GM12878 (cell line): ENCODE measurements around the gene BEST3. TPM values are rescaled to one million over a fixed set of nuclear protein-coding genes. Genes with fewer than 3 reads are reported as not detected.

Experiments
- ATAC-seq: fragments of 200-7000 bp; cut with Tn5 transposase; 3 replicates; pipeline ENCODE4 v1.9.1; 2020; ENCODE audit warnings: mild to moderate bottlenecking, moderate library complexity
- BruUV-seq: library from RNA; stranded (reverse); fragments of 400-500 nt; replicated peaks from 2 replicates; lab custom pipeline; 2021; lab: Mats Ljungman, UMichigan
- CTCF ChIA-PET: fragments of 300-600 bp; sonication (Branson Sonifier 250); formaldehyde crosslinking; extraction: SDS; loops from one replicate; lab custom pipeline; 2021; ENCODE audit warnings: inconsistent platforms; lab: Yijun Ruan, JAX
- POLR2A ChIA-PET: fragments of 350-600 bp; formaldehyde crosslinking; extraction: SDS; loops from one replicate; lab custom pipeline; 2021; ENCODE audit warnings: inconsistent platforms; lab: Charles Lee
- RAD21 ChIA-PET: fragments of 300-600 bp; sonication (Branson Sonifier 250); formaldehyde crosslinking; loops from one replicate; lab custom pipeline; 2023; ENCODE audit warnings: antibody characterized with exemption; ENCODE audit not compliant: unreplicated experiment; lab: Charles Lee
- SMC1A ChIA-PET: fragments of 300-600 bp; sonication (Branson Sonifier 250); formaldehyde crosslinking; loops from one replicate; lab custom pipeline; 2023; ENCODE audit not compliant: unreplicated experiment, uncharacterized antibody; lab: Charles Lee
- DNase-seq: peaks from one replicate; pipeline ENCODE4 v3.0.0-alpha.2; 2011; ENCODE audit warnings: low read depth, low spot score
- FAIRE-seq: peaks from 3 replicates; lab custom pipeline; 2011; peaks lifted over from hg19 to GRCh38; lab: Jason Lieb, UNC
- H2AFZ ChIP-seq: 2 replicates; pipeline ENCODE4 v1.6.0; 2011; ENCODE audit warnings: low read depth, low read length, control low read depth; ENCODE audit not compliant: control insufficient read depth
- H3K27ac ChIP-seq: 2 replicates; pipeline ENCODE4 v1.5.1; 2011; ENCODE audit warnings: control low read depth; ENCODE audit not compliant: control insufficient read depth, insufficient read depth
- H3K27me3 ChIP-seq, 2 experiments: replicated peaks in 1 of 2; 2 replicates each; pipeline versions ENCODE4 v1.6.0 to v1.6.1; 2011; ENCODE audit warnings: low read length in 1 of 2; ENCODE audit not compliant: control insufficient read depth in 2 of 2, insufficient read depth in 2 of 2
- H3K36me3 ChIP-seq, 2 experiments: 2 replicates each; pipeline ENCODE4 v1.5.1; 2011; ENCODE audit warnings: low read length in 1 of 2; ENCODE audit not compliant: control insufficient read depth in 2 of 2, insufficient read depth in 2 of 2
- H3K4me1 ChIP-seq: 2 replicates; pipeline ENCODE4 v1.6.1; 2011; ENCODE audit warnings: mild to moderate bottlenecking, low read length, moderate library complexity, mixed read lengths; ENCODE audit not compliant: control insufficient read depth, insufficient read depth
- H3K4me2 ChIP-seq: 2 replicates; pipeline ENCODE4 v1.6.0; 2011; ENCODE audit warnings: control low read depth; ENCODE audit not compliant: control insufficient read depth, insufficient read depth
- H3K4me3 ChIP-seq: fragments of 200-600 bp; sonication (generic); 2 replicates; pipeline ENCODE4 v1.5.1; 2016
- H3K79me2 ChIP-seq: 2 replicates; pipeline ENCODE4 v1.6.0; 2011; ENCODE audit warnings: low read length; ENCODE audit not compliant: control insufficient read depth, insufficient read depth
- H3K9ac ChIP-seq: 2 replicates; pipeline ENCODE4 v1.8.0; 2011; ENCODE audit warnings: low read length, control low read depth, mixed read lengths; ENCODE audit not compliant: control insufficient read depth, insufficient read depth
- H3K9me3 ChIP-seq: replicated peaks from 3 replicates; pipeline ENCODE4 v1.5.1; 2011; ENCODE audit warnings: mild to moderate bottlenecking, low read length; ENCODE audit not compliant: control insufficient read depth, insufficient read depth
- H4K20me1 ChIP-seq: 2 replicates; pipeline ENCODE4 v1.6.0; 2011; ENCODE audit not compliant: control insufficient read depth, insufficient read depth
- ASH2L ChIP-seq: fragments of 300-600, 200-600 bp; sonication (generic); IDR thresholded peaks from 2 replicates; pipeline ENCODE4 v1.6.1; 2017; ENCODE audit warnings: low read depth, mild to moderate bottlenecking, borderline replicate concordance
- CBX3 ChIP-seq: fragments of 200-600 bp; sonication (generic); IDR thresholded peaks from 2 replicates; pipeline ENCODE4 v1.6.1; 2016; ENCODE audit warnings: low read depth, borderline replicate concordance
- CHD1 ChIP-seq: IDR thresholded peaks from 2 replicates; pipeline ENCODE4 v1.6.1; 2012; ENCODE audit warnings: low read depth, low read length, improper control_type of control experiment
- CHD4 ChIP-seq: fragments of 200-600 bp; sonication (generic); IDR thresholded peaks from 2 replicates; pipeline ENCODE4 v1.6.1; 2016; ENCODE audit warnings: mild to moderate bottlenecking
- ESRRA ChIP-seq: IDR thresholded peaks from 2 replicates; pipeline ENCODE4 v1.6.1; 2012; ENCODE audit warnings: mild to moderate bottlenecking, low read length, improper control_type of control experiment
- JUND ChIP-seq: IDR thresholded peaks from 2 replicates; pipeline ENCODE4 v1.6.1; 2012; ENCODE audit warnings: low read depth, mild to moderate bottlenecking, low read length, improper control_type of control experiment, moderate library complexity
- LARP7 ChIP-seq: fragments of 450-650 bp; IDR thresholded peaks from 2 replicates; pipeline ENCODE4 v1.6.1; 2017; ENCODE audit warnings: mild to moderate bottlenecking
- NR2C1 ChIP-seq: fragments of 450-650 bp; IDR thresholded peaks from 2 replicates; pipeline ENCODE4 v1.6.1; 2017; ENCODE audit warnings: antibody characterized with exemption, mild to moderate bottlenecking, moderate library complexity
- PML ChIP-seq: IDR thresholded peaks from 2 replicates; pipeline ENCODE4 v1.6.1; 2012; ENCODE audit warnings: low read length, inconsistent platforms
- RAD51 ChIP-seq: fragments of 450-650 bp; IDR thresholded peaks from 2 replicates; pipeline ENCODE4 v1.6.1; 2016; ENCODE audit warnings: moderate library complexity, mild to moderate bottlenecking, inconsistent platforms
- TBL1XR1 ChIP-seq: IDR thresholded peaks from 2 replicates; pipeline ENCODE4 v1.6.1; 2012; ENCODE audit warnings: low read depth, low read length, improper control_type of control experiment
- YY1 ChIP-seq: IDR thresholded peaks from 2 replicates; pipeline ENCODE4 v1.6.1; 2011; ENCODE audit warnings: low read depth, mild to moderate bottlenecking, low read length
- ZBED1 ChIP-seq: IDR thresholded peaks from 2 replicates; pipeline ENCODE4 v1.6.1; 2016; ENCODE audit warnings: borderline replicate concordance
- WGBS: methylation state at CpG from one replicate; pipeline ENCODE4 v1.1.6; 2016; ENCODE audit warnings: low lambda C conversion rate; ENCODE audit not compliant: insufficient replicate concordance, insufficient coverage; ENCODE audit errors: missing lambda C conversion rate; 5-methylcytosine and 5-hydroxymethylcytosine counted together
- in situ Hi-C: fragments of 300-500 bp; cut with MboI; formaldehyde crosslinking; loops from 9 replicates; pipeline ENCODE4 v1.14.3; 2018; ENCODE audit warnings: mixed read lengths
- intact Hi-C: fragments of 100-400 bp; cut with micrococcal nuclease; formaldehyde crosslinking; loops from one replicate; pipeline ENCODE4 v1.14.2; 2022; ENCODE audit not compliant: unreplicated experiment
- polyA plus RNA-seq, 11 experiments: library from polyadenylated mRNA; depleted of rRNA in 4 of 11; unstranded in 6 of 11; stranded (reverse) in 5 of 11; fragments of >200 nt; fragmentation: Nextera tagmentation in 4 of 11; fragmentation: Illumina TruSeq in 1 of 11; extraction: Ambion mirVana in 4 of 11; extraction: Trizol in 1 of 11; gene quantifications; 1 replicate in 1 of 11; 2 replicates in 10 of 11; pipeline versions ENCODE4 v1.2.1 to v1.2.3, GENCODE V29; 2011 to 2016; ENCODE audit warnings: inconsistent platforms in 2 of 11, missing spikeins in 2 of 11, low read depth in 1 of 11
- total RNA-seq, 4 experiments: library from RNA; depleted of rRNA in 3 of 4; stranded (reverse); fragments of >200 nt in 3 of 4; fragmentation: Illumina TruSeq in 1 of 4; extraction: Trizol in 1 of 4; gene quantifications; 2 replicates each; pipeline versions ENCODE4 v1.2.1 to v1.2.3, GENCODE V29; 2013 to 2021
- TF ChIP-seq, protein P1 (sequence below): fragments of 450-650 bp; formaldehyde crosslinking; IDR thresholded peaks from 2 replicates; pipeline ENCODE4 v1.5.0; 2022; ENCODE audit warnings: mild to moderate bottlenecking, missing genetic modification characterization
- TF ChIP-seq, protein P2 (sequence below): fragments of 450-650 bp; IDR thresholded peaks from 2 replicates; pipeline ENCODE4 v1.6.1; 2017; ENCODE audit warnings: borderline replicate concordance
- TF ChIP-seq, protein P3 (sequence below): IDR thresholded peaks from 2 replicates; pipeline ENCODE4 v1.6.1; 2012; ENCODE audit warnings: improper control_type of control experiment, low read depth, low read length; ENCODE audit not compliant: insufficient replicate concordance

The BEST3 gene
- total and polyA plus RNA-seq, 10 of the 15 experiments (the other 5 are each of a cell fraction or from before 2014, with no cell fraction given) = not detected

DNA sequence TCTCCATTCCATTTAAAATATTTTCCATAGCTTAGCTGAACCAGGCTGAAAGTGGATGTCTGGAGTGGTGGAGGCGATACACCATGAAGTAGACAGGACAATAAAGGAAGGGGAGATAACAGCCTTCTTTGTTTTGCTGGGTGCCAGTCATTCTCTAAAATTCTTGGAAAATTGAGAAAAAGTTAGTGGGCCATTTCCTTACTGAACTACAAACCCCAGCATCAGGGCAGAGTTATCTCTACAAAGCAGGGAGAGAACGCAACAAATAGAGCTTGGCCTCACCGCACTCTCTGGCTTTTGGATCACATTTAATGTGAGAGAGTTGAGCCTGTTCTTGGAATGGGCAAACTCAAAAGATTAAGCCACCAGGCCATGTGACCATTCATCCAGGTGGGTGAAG lies 47.2 kb downstream of the BEST3 start (continued):
- TF ChIP-seq, protein P1, sequence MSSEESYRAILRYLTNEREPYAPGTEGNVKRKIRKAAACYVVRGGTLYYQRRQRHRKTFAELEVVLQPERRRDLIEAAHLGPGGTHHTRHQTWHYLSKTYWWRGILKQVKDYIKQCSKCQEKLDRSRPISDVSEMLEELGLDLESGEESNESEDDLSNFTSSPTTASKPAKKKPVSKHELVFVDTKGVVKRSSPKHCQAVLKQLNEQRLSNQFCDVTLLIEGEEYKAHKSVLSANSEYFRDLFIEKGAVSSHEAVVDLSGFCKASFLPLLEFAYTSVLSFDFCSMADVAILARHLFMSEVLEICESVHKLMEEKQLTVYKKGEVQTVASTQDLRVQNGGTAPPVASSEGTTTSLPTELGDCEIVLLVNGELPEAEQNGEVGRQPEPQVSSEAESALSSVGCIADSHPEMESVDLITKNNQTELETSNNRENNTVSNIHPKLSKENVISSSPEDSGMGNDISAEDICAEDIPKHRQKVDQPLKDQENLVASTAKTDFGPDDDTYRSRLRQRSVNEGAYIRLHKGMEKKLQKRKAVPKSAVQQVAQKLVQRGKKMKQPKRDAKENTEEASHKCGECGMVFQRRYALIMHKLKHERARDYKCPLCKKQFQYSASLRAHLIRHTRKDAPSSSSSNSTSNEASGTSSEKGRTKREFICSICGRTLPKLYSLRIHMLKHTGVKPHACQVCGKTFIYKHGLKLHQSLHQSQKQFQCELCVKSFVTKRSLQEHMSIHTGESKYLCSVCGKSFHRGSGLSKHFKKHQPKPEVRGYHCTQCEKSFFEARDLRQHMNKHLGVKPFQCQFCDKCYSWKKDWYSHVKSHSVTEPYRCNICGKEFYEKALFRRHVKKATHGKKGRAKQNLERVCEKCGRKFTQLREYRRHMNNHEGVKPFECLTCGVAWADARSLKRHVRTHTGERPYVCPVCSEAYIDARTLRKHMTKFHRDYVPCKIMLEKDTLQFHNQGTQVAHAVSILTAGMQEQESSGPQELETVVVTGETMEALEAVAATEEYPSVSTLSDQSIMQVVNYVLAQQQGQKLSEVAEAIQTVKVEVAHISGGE (CRISPR knock-in tag) = no peak
- TF ChIP-seq ASH2L (no peak), TBL1XR1 (no peak), ESRRA (no peak), JUND (no peak), RAD51 (no peak), LARP7 (no peak), ZBED1 (no peak)
- TF ChIP-seq, protein P2, sequence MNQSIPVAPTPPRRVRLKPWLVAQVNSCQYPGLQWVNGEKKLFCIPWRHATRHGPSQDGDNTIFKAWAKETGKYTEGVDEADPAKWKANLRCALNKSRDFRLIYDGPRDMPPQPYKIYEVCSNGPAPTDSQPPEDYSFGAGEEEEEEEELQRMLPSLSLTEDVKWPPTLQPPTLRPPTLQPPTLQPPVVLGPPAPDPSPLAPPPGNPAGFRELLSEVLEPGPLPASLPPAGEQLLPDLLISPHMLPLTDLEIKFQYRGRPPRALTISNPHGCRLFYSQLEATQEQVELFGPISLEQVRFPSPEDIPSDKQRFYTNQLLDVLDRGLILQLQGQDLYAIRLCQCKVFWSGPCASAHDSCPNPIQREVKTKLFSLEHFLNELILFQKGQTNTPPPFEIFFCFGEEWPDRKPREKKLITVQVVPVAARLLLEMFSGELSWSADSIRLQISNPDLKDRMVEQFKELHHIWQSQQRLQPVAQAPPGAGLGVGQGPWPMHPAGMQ = no peak

DNA sequence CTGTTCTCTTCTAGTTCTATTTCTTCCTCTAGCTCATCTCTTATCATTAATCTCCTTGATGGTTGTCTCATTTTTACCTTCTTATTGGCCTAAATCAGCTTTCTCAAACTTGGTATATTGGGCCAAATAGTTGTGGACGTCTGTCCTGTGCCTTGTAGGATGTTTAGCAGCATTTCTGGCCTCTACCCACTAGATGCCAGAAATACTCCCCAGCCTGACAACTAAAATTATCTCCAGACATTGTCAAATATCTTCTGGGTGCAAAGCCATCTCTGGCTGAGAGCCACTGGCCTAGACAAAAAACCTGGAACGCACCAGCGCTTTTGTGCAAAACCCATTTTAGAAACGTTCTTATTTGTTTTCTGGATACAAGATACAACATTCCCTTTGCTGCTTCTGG lies 49.6 kb downstream of the BEST3 start:
- FAIRE-seq (no peak), ATAC-seq (no peak), DNase-seq (no peak)
- ChIA-PET CTCF (interaction anchor here (1.2 to 3.1 kb wide), 2 partner anchors 10 to 19 kb away, joined by 3 to 18 read pairs; no protein-coding TSS in a partner anchor), SMC1A (no interaction called here), RAD21 (no interaction called here), POLR2A (no interaction called here)
- Histone ChIP-seq H3K4me1 (no peaks in the 10 kb centered on the region), H3K9ac (no peak overlapping the region), H3K27ac (no peak overlapping the region), H4K20me1 (no peaks in the 10 kb centered on the region), H2AFZ (no peak overlapping the region), H3K27me3 (peaks cover 0 to 1% of the 10 kb centered on the region in 2 experiments; a peak in 1 of 4 replicates), H3K79me2 (no peaks in the 10 kb centered on the region), H3K36me3 (no peaks in the 10 kb centered on the region), H3K4me2 (no peak overlapping the region), H3K4me3 (no peak overlapping the region), H3K9me3 (no peaks in the 10 kb centered on the region)
- in situ Hi-C loops = loop anchor here (10.0 kb wide), 1 partner anchor 505 kb away; no protein-coding TSS in a partner anchor
- intact Hi-C loops = no loop called here
- WGBS = 23% methylated on average over 4 of the region's 4 CpGs
- BruUV-seq = no TSS peak
- TF ChIP-seq CBX3 (no peak), PML (no peak), CHD1 (no peak), YY1 (no peak), CHD4 (no peak), NR2C1 (no peak)
- TF ChIP-seq, protein P3, sequence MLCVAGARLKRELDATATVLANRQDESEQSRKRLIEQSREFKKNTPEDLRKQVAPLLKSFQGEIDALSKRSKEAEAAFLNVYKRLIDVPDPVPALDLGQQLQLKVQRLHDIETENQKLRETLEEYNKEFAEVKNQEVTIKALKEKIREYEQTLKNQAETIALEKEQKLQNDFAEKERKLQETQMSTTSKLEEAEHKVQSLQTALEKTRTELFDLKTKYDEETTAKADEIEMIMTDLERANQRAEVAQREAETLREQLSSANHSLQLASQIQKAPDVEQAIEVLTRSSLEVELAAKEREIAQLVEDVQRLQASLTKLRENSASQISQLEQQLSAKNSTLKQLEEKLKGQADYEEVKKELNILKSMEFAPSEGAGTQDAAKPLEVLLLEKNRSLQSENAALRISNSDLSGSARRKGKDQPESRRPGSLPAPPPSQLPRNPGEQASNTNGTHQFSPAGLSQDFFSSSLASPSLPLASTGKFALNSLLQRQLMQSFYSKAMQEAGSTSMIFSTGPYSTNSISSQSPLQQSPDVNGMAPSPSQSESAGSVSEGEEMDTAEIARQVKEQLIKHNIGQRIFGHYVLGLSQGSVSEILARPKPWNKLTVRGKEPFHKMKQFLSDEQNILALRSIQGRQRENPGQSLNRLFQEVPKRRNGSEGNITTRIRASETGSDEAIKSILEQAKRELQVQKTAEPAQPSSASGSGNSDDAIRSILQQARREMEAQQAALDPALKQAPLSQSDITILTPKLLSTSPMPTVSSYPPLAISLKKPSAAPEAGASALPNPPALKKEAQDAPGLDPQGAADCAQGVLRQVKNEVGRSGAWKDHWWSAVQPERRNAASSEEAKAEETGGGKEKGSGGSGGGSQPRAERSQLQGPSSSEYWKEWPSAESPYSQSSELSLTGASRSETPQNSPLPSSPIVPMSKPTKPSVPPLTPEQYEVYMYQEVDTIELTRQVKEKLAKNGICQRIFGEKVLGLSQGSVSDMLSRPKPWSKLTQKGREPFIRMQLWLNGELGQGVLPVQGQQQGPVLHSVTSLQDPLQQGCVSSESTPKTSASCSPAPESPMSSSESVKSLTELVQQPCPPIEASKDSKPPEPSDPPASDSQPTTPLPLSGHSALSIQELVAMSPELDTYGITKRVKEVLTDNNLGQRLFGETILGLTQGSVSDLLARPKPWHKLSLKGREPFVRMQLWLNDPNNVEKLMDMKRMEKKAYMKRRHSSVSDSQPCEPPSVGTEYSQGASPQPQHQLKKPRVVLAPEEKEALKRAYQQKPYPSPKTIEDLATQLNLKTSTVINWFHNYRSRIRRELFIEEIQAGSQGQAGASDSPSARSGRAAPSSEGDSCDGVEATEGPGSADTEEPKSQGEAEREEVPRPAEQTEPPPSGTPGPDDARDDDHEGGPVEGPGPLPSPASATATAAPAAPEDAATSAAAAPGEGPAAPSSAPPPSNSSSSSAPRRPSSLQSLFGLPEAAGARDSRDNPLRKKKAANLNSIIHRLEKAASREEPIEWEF = no peak
